Dermis blood vessel endothelial cell (primary cell): Measurements from ENCODE around the gene TMEM119. TPM values are rescaled to one million over a fixed set of nuclear protein-coding genes. Genes with fewer than 3 reads are reported as not detected.

ENCODE experiments used
- DNase-seq: peaks from one replicate; pipeline ENCODE4 v3.0.0; 2010
- total RNA-seq: library from RNA; depleted of rRNA; stranded (reverse); fragments of >200 nt; gene quantifications from 2 replicates; pipeline ENCODE4 v1.2.3, GENCODE V29; 2014

Gene TMEM119
- total RNA-seq, 1 donor from 2014 or later: under 0.01 TPM

- no peak for DNase-seq
Observed at GRCh38 chr12:108615918-108616317, 18.0 kb upstream of the TMEM119 start.

DNA sequence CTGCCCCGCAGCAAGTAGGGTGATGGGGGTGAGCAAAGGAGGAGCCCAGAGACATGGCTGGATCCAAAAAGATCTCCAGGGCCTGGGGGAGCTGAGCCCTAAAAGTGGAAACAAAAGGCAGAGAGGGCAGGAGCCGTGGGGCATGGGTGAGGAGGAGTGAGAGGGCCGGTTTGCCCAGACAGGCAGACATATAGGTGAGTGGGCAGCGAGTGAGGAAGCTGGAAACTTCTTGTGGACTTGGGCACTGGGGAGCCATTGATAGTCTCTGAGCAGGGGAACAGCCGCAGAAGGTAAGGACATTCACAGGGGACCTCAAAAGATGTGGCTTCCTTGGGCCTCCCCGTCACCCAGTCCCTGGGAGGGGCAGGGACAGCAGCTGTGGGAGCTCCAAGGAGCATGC is 16.8 kb upstream of the TMEM119 start:
- no peak for DNase-seq

GRCh38 chr12:108614041-108614440 is 16.2 kb upstream of the TMEM119 start:
- no peak for DNase-seq

DNA sequence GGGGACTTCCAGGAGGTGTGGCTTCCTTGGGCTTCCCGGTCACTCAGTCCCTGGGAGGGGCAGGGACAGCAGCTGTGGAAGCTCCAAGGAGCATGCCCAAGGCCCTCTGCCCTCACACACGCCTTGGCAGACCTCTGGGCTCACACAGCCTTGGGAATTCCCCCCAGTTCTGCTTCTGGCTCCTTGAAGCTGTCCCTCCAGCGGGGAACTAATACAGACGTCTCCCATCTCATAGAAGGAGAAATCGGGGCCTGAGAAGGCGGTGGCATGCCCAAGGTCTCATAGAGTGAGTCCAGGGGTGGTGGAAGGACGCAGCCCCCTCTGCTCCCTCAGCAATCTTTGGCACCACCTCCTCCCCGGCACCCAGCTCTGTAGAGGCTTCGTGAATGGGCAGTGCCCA is 15.7 kb upstream of the TMEM119 start:
- DNase-seq: no peak

- DNase-seq: no peak
Observed at GRCh38 chr12:108612788-108613282, 15.0 kb upstream of the TMEM119 start.

DNA sequence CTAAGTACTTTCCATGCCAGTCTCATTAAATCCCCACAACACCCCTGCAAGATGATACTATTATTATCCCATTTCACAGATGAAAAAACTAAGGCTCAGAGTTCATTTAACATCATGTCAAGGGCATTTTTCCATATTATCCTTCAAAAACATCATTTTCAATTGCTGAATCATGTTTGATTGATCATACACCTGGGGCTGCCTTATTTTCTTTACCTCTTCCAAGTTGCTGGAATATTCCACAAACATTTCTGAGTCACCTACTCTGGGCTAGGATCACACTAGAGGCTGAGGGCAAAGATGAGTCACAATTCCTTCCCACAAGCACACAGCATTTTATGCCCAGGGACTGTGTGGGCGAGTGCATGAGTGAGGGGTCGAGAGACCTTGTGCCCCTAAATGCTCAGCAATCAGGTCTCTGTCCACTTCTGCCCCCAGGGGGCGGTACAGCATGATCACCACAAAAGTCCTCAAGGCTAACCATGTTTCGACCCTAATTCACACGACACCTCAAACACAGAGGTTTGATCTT is 14.1 kb upstream of the TMEM119 start:
- DNase-seq: peak; percentile 78

DNA sequence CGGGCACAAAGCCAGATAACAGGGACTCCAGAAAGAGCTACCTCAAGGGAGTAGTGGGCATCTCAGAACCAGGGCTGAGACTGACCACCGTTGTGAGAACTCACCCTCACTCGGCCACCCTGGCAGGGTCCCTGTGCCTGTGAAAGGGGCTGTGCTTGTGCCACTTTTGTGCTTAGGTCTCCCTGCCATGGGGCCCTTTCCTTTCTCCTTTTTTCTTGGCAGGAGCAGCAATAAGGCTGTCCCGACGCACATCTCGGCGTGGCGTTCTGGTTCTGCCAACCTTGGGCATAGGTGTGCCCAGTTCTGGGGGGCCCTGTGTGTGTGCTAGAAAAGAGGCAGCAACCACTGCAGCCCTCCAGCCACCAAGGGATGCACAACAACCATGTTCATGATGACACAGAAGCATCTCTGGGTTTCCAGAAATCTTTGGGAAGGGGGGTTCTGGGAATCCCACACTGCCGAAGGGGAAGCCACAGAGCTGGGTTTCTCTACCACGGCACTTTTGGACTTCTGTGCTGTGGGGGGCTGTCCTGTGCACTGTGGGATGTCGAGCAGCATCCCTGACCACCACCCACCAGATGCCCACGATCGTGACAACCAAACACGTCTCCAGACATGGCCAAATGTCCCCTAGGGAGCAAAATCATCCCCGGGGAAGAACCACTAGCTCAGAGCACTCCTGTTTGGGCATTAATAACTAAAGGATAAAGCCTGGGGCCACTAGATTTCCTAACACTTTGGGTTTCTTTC is 13.1 kb upstream of the TMEM119 start:
- DNase-seq: no peak

DNA sequence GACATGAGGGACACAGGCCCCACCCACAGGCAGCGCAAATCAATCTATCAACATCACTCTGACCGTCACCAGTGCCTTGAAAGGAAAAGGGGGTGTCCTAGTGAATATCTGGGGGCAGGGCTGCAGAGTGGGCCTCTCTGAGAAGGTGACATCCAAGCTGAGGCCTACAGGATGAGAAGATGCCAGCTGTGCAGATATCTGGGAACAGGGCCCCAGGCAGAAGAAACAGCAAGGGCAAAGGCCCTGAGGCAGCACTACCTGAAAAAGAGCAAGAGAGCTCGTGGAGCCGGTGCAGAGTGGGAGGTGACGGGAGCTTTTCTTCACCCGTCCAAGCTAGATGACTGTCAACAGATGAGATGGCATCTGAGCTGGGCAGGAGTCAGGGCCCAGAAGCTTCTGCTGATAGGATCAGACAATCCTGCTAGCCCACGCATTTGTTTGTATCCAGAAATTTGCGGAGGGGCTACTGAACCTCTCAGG is 12.5 kb upstream of the TMEM119 start:
- no peak for DNase-seq

- no peak for DNase-seq
Observed at GRCh38 chr12:108609537-108610335, 11.9 kb upstream of the TMEM119 start.

DNA sequence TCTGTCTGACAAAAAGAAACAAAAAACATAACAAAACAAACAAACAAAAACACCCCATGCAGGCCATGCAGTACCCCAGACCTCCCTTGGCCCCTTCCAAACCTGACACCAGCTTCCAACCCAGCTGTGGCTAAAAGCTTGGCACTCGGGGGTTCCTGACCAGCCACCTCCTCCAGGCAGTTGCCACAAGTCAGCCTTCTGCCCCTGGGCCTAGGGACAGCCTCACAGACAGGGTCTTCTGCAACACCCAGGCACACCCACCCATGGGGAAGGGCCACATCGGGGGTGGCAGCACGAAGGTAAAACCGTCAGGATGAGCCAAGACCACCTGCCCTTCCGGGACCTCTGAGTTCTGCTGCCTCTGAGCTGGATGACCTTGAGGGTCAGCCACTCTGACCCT is 10.7 kb upstream of the TMEM119 start:
- DNase-seq: no peak

- DNase-seq: no peak
Observed at GRCh38 chr12:108607981-108608600, 10.2 kb upstream of the TMEM119 start.

- no peak for DNase-seq
Observed at GRCh38 chr12:108606492-108606891, 8.6 kb upstream of the TMEM119 start.

DNA sequence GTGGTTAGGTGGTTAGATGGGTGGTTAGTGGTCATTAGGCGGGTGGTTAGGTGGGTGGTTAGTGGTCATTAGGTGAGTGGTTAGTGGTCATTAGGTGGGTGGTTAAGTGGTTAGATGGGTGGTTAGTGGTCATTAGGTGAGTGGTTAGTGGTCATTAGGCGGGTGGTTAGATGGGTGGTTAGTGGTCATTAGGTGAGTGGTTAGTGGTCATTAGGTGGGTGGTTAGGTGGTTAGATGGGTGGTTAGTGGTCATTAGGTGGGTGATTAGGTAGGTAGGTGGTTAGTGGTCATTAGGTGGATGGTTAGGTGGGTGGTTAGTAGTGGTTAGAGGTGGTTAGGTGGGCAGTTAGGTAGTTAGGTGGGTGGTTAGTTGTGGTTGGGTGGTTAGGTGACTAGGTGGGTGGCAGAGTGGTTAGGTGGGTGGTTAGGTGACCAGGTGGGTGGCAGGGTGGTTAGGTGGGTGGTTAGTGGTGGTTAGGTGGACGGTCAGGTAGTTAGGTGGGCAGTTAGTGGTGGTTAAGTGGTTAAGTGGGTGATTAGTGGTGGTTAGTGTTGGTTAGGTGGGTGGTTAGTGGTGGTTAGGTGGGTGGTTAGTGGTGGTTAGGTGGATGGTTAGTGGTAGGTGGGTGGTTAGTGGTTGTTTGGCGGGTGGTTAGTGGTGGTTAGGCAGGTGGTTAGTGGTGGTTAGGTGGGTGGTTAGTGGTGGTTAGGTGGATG is 8.0 kb upstream of the TMEM119 start:
- no peak for DNase-seq

GRCh38 chr12:108605000-108605689 is 7.3 kb upstream of the TMEM119 start:
- DNase-seq: peak; percentile 23

- DNase-seq: no peak
Observed at GRCh38 chr12:108604208-108604941, 6.5 kb upstream of the TMEM119 start.

DNA sequence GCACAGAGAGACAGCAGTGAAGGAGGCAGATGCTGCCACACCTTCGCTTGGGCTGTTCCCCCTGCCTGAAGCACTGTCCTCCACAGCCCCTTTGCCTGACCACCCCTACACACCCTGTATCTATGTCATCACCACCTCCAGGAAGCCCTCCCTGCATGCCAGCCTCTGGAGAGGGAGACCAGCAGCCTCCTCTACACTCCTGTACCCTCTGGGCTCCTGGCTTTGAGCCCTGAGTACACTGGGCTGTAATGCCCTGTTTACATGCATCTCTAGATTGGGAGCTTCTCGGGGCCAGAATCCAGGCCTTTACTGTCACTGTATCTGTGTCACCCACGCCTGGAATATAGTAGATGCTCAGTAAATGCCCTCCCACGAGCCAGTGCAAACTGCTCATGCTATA is 5.9 kb upstream of the TMEM119 start:
- DNase-seq: no peak

GRCh38 chr12:108602976-108603704 is 5.3 kb upstream of the TMEM119 start:
- DNase-seq: no peak

DNA sequence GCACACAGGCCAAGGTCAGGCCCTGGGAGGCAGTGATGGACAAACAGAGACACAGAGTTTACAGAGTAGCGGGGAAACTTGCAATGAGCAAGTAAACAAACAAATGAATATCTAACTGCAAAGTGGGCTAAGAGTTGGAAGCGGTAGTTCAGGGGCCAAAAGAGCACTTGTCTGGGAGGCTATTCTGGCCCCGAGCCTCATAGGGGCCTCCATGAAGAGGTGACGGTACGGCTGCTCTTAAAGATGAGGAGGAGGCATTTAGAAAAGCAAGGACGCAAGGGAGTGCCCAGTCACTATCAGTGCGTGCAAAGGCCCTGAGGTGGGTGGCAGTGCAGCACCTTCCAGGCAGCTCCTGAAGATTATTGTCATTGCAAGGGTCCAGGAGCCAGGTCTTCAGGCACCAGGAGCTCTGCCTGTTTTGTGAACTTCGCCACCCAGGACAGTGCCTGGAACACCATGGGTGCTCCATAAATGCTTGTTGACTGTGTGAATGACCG is 4.4 kb upstream of the TMEM119 start:
- DNase-seq: no peak

- DNase-seq: no peak
Observed at GRCh38 chr12:108600702-108601007, 2.8 kb upstream of the TMEM119 start.
